UCSD-AML1 (cell line): ENCODE data around the gene RASAL2.
"Not testable (repeated sequence)": the region's sequence is repeated elsewhere in the genome, so short reads cannot be mapped to it uniquely, and the experiment has no call there.

ENCODE experiments used
- DNase-seq: peaks from one replicate; lab custom pipeline; 2025; ENCODE audit not compliant: unreplicated experiment; lab: John Stamatoyannopoulos, UW

Gene RASAL2

GRCh38 chr1:178066908-178067614 lies 26.8 kb upstream of the RASAL2 start:
- peak; percentile 19 for DNase-seq

GRCh38 chr1:178071811-178072210 lies 22.1 kb upstream of the RASAL2 start:
- DNase-seq: no peak

- no peak for DNase-seq
Observed at GRCh38 chr1:178072326-178072725, 21.6 kb upstream of the RASAL2 start.

- no peak for DNase-seq
Observed at GRCh38 chr1:178075333-178075732, 18.6 kb upstream of the RASAL2 start.

GRCh38 chr1:178076607-178077006 lies 17.3 kb upstream of the RASAL2 start:
- DNase-seq: no peak

- DNase-seq: no peak
Observed at GRCh38 chr1:178077917-178078316, 16.0 kb upstream of the RASAL2 start.

GRCh38 chr1:178086294-178086693 lies 7.6 kb upstream of the RASAL2 start:
- DNase-seq: no peak

GRCh38 chr1:178086766-178087165 lies 7.1 kb upstream of the RASAL2 start:
- no peak for DNase-seq

GRCh38 chr1:178088651-178089050 lies 5.3 kb upstream of the RASAL2 start:
- DNase-seq: no peak

GRCh38 chr1:178091454-178091853 lies 2.5 kb upstream of the RASAL2 start:
- DNase-seq: not testable (repeated sequence)

- no peak for DNase-seq
Observed at GRCh38 chr1:178091986-178092745, 1.7 kb upstream of the RASAL2 start.

- peak; percentile 59 for DNase-seq
Observed at GRCh38 chr1:178092878-178093493, 918 bp upstream of the RASAL2 start.

- peak; percentile 93 for DNase-seq
Observed at GRCh38 chr1:178093494-178093950, 382 bp upstream of the RASAL2 start.

GRCh38 chr1:178094739-178095645 lies 1.1 kb downstream of the RASAL2 start:
- no peak for DNase-seq

- no peak for DNase-seq
Observed at GRCh38 chr1:178096421-178096820, 2.5 kb downstream of the RASAL2 start.

GRCh38 chr1:178098262-178098661 lies 4.4 kb downstream of the RASAL2 start:
- no peak for DNase-seq

- no peak for DNase-seq
Observed at GRCh38 chr1:178101266-178101630, 7.3 kb downstream of the RASAL2 start.

- DNase-seq: no peak
Observed at GRCh38 chr1:178101654-178102053, 7.8 kb downstream of the RASAL2 start.

- no peak for DNase-seq
Observed at GRCh38 chr1:178102218-178102617, 8.3 kb downstream of the RASAL2 start.

- DNase-seq: no peak
Observed at GRCh38 chr1:178107823-178108222, 13.9 kb downstream of the RASAL2 start.
